HL-60/S4 (cell line): Measurements from ENCODE around the gene FCAMR.

ENCODE experiments used
- in situ Hi-C: fragments of 300-500 bp; cut with MboI; formaldehyde crosslinking; loops from 2 replicates; pipeline ENCODE4 v1.14.3; 2022; ENCODE audit warnings: low sequenced_read_pairs

FCAMR gene

GRCh38 chr1:207000651-207001291, 30.5 kb upstream of the FCAMR start:
- in situ Hi-C loops, result no loop called here

- in situ Hi-C loops, result no loop called here
These were observed 28.6 kb upstream of the FCAMR start for GRCh38 chr1:206998816-206999215.

DNA sequence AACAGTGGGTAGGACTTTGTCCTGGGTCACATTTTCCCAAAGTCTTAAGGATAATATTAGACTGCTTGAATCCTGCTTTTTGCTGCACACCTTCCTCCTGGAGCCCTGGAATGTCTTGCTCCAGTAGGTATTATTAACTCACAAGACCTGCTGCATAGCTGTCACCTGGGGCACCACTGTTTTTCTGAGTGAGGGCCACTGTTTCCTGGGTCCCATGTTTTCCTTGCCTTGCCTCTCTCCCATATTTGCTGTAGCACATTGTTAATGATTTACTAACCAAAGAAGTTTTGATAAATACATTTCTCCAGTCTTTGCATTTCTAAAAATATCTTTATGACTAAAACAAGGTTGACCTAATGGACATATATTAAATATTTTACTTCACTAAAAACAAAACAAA, 22.5 kb upstream of the FCAMR start:
- in situ Hi-C loops, result no loop called here

DNA sequence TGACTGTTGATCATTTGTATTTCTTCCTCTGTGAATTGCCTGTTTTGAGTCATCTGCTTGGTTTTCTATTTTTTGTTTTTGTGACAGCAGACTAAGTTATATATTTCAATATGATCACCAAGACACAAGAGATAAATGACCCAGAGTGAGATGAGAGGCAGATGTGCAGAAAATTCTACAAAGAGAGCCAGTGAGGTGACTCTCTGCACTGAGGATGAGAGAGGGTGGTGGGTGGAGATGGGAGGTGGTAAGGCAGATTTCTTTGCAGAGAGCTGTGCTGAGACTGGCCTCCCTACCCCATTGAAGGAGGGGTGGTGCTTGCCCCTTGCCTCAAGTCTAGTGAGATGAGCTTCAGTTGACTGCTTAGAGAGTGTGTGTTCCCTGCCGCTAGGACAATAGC, 17.6 kb upstream of the FCAMR start:
- in situ Hi-C loops, result loop anchor here (10.0 kb wide), 2 partner anchors 53 to 253 kb away; no protein-coding TSS in a partner anchor

DNA sequence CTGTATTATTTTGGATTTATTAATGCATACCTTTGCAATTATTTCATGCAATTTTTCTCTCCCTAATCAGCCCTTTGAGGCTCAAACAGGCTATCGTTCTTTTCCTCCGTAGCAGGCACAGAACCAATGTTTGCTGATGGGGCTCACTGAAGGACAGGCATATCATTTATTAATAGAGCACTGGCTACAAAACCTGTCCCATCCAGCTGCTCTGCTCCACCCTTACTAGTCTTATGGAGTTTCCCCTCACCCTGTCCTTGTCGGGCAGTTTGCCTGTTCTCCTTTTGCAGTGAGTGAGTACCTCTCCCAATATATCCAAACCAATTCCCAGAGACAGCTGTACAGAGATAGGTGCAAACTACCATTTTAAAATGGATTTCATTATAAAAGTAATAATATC, 16.6 kb upstream of the FCAMR start:
- in situ Hi-C loops, result loop anchor here (10.0 kb wide), 2 partner anchors 52 to 252 kb away; no protein-coding TSS in a partner anchor

GRCh38 chr1:206986402-206986801, 16.1 kb upstream of the FCAMR start:
- in situ Hi-C loops, result loop anchor here (10.0 kb wide), 2 partner anchors 52 to 252 kb away; no protein-coding TSS in a partner anchor

DNA sequence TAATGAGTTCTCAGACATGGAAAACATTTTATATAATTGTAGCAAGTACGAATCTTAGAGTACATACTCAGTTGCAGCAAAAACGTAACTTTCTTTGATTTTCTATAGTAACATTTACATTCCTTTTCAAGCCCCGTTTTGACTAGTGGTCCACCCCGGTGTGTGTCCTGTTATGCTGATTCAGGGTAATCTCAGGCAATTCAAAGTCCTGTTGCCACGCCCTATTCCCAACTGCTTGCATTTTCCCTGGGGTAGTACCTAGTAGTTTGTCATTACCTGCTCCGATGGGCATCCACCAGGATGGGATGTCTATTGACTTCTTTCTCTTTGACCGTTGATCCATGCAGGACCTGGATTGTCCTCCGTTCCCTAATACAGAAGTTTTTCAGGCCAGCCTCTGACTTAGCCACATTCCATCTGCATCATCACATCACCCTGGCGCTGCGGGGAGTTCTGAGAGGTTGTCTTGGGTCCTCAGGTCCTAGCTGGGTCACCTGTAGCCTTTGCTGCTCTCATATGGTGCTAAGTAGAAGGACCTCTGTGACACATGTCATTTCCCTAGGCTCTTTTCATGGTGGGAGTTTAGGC, 15.0 kb upstream of the FCAMR start:
- in situ Hi-C loops, result loop anchor here (10.0 kb wide), 2 partner anchors 50 to 250 kb away; no protein-coding TSS in a partner anchor

GRCh38 chr1:206982216-206982615, 12.0 kb upstream of the FCAMR start:
- in situ Hi-C loops, result loop anchor here (10.0 kb wide), 2 partner anchors 47 to 247 kb away; no protein-coding TSS in a partner anchor

GRCh38 chr1:206979379-206980043, 9.3 kb upstream of the FCAMR start:
- in situ Hi-C loops, result loop anchor here (10.0 kb wide), 2 partner anchors 45 to 245 kb away; no protein-coding TSS in a partner anchor

DNA sequence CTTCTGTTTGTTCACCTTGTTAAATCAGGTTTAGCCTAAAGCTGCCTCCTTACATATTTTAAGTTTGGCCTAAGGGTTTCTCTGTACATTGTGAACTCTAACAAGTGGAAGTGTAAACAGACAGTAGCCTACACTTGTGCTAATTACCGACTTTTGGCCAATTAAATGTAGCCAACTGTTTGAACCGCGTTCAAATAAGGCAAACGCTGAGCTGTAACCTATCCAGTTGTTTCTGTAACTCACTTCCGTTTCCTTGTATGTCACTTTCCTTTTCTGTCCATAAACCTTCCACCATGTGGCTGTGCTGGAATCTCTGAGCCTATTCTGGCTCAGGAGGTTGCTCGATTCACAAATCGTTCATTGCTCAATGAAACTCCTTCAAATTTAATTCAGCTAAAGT, 8.0 kb upstream of the FCAMR start:
- in situ Hi-C loops, result no loop called here

GRCh38 chr1:206975306-206975705, 5.0 kb upstream of the FCAMR start:
- in situ Hi-C loops, result no loop called here

GRCh38 chr1:206974140-206974539, 3.9 kb upstream of the FCAMR start:
- in situ Hi-C loops, result no loop called here

- in situ Hi-C loops, result no loop called here
These were observed 2.5 kb upstream of the FCAMR start for GRCh38 chr1:206972728-206973127.

DNA sequence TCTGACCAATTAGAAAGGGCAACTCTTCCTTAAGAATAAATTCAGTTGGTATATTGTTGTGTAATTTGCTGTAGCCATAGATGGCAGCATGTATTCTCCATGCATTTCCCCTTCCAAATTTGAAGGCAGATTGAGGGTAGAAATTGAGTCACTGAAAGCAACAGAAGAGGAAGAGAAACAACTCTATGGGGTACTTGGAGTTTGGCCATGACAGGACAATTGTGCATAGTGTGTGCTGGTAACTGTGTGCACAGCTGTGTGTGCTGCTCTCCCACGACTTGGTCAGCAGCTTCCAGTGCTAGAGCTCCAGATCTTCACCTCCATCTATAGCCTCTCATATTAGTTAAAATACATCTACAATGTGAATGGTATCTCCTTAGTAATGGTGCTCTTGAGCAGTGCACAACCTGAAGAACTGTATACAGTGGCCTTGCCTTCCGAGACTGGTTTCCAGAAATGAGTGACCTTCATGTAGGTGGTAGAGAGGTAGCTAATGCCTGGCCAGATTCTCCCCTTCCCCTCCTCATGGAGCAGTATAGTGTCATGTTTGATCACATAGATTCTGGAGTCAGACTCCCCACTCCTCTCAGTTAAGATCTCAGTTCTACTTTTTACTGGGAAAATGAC, 882 bp upstream of the FCAMR start:
- in situ Hi-C loops, result no loop called here

DNA sequence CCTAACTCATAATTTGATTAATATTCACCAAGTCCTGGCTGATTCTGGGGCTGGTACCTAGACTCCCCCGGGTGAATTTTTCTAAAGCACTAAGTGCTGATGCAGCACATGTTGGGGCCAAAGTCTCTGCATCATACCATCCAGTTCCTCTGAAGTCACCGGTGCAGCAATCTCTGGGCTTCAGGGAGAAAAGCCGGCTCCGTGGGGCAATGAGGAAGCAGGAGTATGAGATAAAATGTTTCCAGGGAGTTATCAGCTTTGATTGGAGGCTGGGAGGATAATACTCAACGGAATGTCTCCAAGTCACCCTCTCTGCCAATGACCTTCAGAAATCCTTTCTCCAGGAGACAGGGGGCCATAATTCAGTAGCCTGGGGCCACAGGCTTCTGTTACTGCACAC, 1.2 kb downstream of the FCAMR start:
- in situ Hi-C loops, result no loop called here

GRCh38 chr1:206967096-206967849, 3.0 kb downstream of the FCAMR start:
- in situ Hi-C loops, result no loop called here

GRCh38 chr1:206965781-206966180, 4.5 kb downstream of the FCAMR start:
- in situ Hi-C loops, result no loop called here

DNA sequence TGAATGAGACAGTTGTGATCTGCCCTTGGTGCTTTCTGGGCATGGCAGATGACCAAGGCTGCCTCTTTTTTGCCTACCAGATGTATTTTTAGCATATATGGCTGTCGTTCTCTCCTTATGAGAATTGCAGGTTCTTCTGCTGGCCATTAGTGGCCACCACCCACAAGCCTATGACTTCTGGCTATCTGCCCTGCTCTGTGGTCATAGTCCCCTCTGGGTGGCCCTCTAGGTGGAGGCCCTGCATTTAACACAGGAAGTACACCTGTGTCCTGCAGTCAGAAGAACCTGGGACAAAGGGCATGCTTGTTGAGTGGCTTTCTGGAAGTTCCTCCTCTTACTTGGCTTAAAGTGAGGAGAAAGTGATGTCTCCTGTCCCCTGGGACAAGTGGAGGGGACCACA, 6.5 kb downstream of the FCAMR start:
- in situ Hi-C loops, result no loop called here

DNA sequence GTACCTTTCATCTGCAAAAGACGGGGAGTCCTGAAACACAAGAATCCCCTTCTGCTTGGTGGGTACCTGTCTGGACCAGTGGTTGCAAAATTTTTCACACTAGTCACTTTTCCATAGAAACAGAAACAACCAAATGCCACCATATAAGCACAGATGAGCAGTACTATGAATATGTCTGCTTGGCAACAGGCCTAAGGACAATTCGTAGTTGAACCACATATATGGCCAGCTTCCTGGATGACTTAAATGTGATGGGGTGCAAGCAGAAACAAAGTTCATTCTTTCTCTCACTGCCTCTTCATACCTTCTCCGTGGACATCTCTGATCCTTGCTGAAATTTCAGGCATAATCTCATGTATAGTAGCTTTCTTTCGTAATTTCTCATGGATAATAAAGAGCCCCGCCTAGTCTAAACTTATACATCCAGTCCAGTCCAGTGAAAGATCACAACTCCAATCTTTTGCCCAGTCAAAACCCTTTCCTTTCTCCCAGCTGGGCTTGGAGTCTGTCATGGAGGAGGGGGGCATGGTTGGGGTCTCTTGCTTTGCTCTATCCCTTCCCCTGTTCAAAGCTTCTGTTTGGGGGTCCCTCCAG, 7.0 kb downstream of the FCAMR start:
- in situ Hi-C loops, result no loop called here

DNA sequence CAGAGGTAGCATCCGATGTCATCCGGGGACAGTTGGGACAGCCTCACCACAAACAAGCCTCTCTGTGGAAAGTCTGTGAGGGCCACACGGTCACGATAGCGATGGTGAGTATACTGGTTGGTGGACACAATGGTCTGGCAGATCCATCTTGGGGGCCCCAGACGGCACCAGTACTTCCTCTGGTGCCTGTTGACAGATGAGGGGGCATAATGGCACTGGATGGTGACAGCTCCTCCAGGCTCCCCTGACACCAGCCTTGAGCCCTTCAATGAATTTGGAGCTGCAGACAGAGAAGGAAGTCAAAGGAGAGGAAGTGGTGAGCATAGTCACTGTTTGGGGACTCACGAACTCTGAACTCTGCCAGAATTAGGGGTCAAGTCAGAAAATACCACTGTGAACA, 8.0 kb downstream of the FCAMR start:
- in situ Hi-C loops, result no loop called here
